Fibroblast of villous mesenchyme (primary cell): Measurements from ENCODE around the gene ACTA2. TPM values are rescaled to one million over a fixed set of nuclear protein-coding genes. Genes with fewer than 3 reads are reported as not detected.

Experiments
- DNase-seq: peaks from one replicate; pipeline ENCODE4 v3.0.0-alpha.2; 2010; ENCODE audit warnings: low read depth
- H3K4me3 ChIP-seq: 2 replicates; pipeline ENCODE4 v1.5.1; 2011; ENCODE audit warnings: low read depth, mild to moderate bottlenecking, low read length
- CTCF ChIP-seq: IDR thresholded peaks from 2 replicates; pipeline ENCODE4 v1.5.1; 2012; ENCODE audit warnings: low read depth, mild to moderate bottlenecking, low read length; ENCODE audit not compliant: insufficient read depth
- total RNA-seq: library from RNA; depleted of rRNA; stranded (reverse); fragments of >200 nt; gene quantifications from 2 replicates; pipeline ENCODE4 v1.2.3, GENCODE V29; 2012

ACTA2 gene
- total RNA-seq, 1 donor = 2,403 TPM

GRCh38 chr10:88982366-88982765, 29.8 kb upstream of the ACTA2 start:
- no peak for DNase-seq
- TF ChIP-seq CTCF = no peak

GRCh38 chr10:88981435-88981834, 28.9 kb upstream of the ACTA2 start:
- no peak for DNase-seq
- no peak for TF ChIP-seq CTCF
- no peak overlapping the region for H3K4me3 ChIP-seq

More at GRCh38 chr10:88982366-88982765, 29.8 kb upstream of the ACTA2 start:
- no peak overlapping the region for H3K4me3 ChIP-seq

GRCh38 chr10:88980800-88981199, 28.2 kb upstream of the ACTA2 start:
- DNase-seq = no peak
- no peak overlapping the region for H3K4me3 ChIP-seq
- no peak for TF ChIP-seq CTCF

- no peak overlapping the region for H3K4me3 ChIP-seq
- DNase-seq = no peak
- no peak for TF ChIP-seq CTCF
These were observed 27.7 kb upstream of the ACTA2 start for GRCh38 chr10:88980247-88980646.

GRCh38 chr10:88979603-88980002, 27.0 kb upstream of the ACTA2 start:
- TF ChIP-seq CTCF = no peak
- no peak for DNase-seq
- no peak overlapping the region for H3K4me3 ChIP-seq

- no peak overlapping the region for H3K4me3 ChIP-seq
- DNase-seq = peak; percentile 87
- no peak for TF ChIP-seq CTCF
These were observed 26.6 kb upstream of the ACTA2 start for GRCh38 chr10:88979153-88979562.

GRCh38 chr10:88978463-88978862, 25.9 kb upstream of the ACTA2 start:
- no peak for DNase-seq
- H3K4me3 ChIP-seq = no peak overlapping the region
- no peak for TF ChIP-seq CTCF
